CD4-positive, CD25-positive, alpha-beta regulatory T cell (primary cell): ENCODE data around the gene FCHO1. TPM values are rescaled to one million over a fixed set of nuclear protein-coding genes. Genes with fewer than 3 reads are reported as not detected.

Source experiments
- ATAC-seq, 2 donors: fragments of 150-1000 bp; cut with Tn5 transposase; one replicate each; pipeline ENCODE4 v1.10.0; 2021; ENCODE audit warnings: low read depth in 2 of 2, moderate number of reproducible peaks in 2 of 2, moderate library complexity in 1 of 2
- DNase-seq, 3 donors: peaks; one replicate each; pipeline versions ENCODE4 v3.0.0 to v3.0.0-alpha.2; 2012 to 2022; ENCODE audit warnings: mixed read lengths in 1 of 3
- H3K27ac ChIP-seq: one replicate; pipeline ENCODE4 v1.7.0; 2013; ENCODE audit warnings: mild to moderate bottlenecking, low read length; ENCODE audit not compliant: insufficient read depth, poor library complexity, severe bottlenecking
- H3K27me3 ChIP-seq: one replicate; pipeline ENCODE4 v1.7.0; 2013; ENCODE audit warnings: low read length; ENCODE audit not compliant: control insufficient read depth, insufficient read depth
- H3K36me3 ChIP-seq: one replicate; pipeline ENCODE4 v1.7.0; 2013; ENCODE audit warnings: mild to moderate bottlenecking, low read length, moderate library complexity; ENCODE audit not compliant: control insufficient read depth, insufficient read depth
- H3K4me1 ChIP-seq: 2 replicates; pipeline ENCODE4 v1.7.0; 2013; ENCODE audit warnings: mild to moderate bottlenecking, low read length; ENCODE audit not compliant: insufficient read depth, control insufficient read depth, poor library complexity, severe bottlenecking
- H3K4me3 ChIP-seq: one replicate; pipeline ENCODE4 v1.7.0; 2013; ENCODE audit warnings: low read depth, mild to moderate bottlenecking, low read length, moderate library complexity
- H3K9me3 ChIP-seq, 2 experiments: 1 replicate in 1 of 2; 2 replicates in 1 of 2; pipeline ENCODE4 v1.7.0; 2013; ENCODE audit warnings: low read length in 2 of 2, mild to moderate bottlenecking in 1 of 2, moderate library complexity in 1 of 2; ENCODE audit not compliant: control insufficient read depth in 2 of 2
- H3K27ac Mint-ChIP-seq, 3 donors: one replicate each; pipeline ENCODE4 v1.8.0; 2020 to 2022; ENCODE audit warnings: mild to moderate bottlenecking in 3 of 3, mixed read lengths in 3 of 3, moderate library complexity in 2 of 3
- H3K27me3 Mint-ChIP-seq: one replicate; pipeline ENCODE4 v1.8.0; 2022; ENCODE audit warnings: mild to moderate bottlenecking, mixed read lengths
- H3K36me3 Mint-ChIP-seq: one replicate; pipeline ENCODE4 v1.8.0; 2020; ENCODE audit warnings: mixed read lengths
- H3K4me1 Mint-ChIP-seq, 4 donors: one replicate each; pipeline ENCODE4 v1.8.0; 2020 to 2022; ENCODE audit warnings: mixed read lengths in 4 of 4, mild to moderate bottlenecking in 1 of 4
- H3K4me3 Mint-ChIP-seq, 4 donors: one replicate each; pipeline ENCODE4 v1.8.0; 2020 to 2022; ENCODE audit warnings: mild to moderate bottlenecking in 4 of 4, mixed read lengths in 4 of 4, moderate library complexity in 3 of 4
- H3K9me3 Mint-ChIP-seq, 7 donors: one replicate each; pipeline ENCODE4 v1.8.0; 2020 to 2022; ENCODE audit warnings: mixed read lengths in 7 of 7, mild to moderate bottlenecking in 3 of 7, moderate library complexity in 2 of 7
- polyA plus RNA-seq, 4 donors: library from polyadenylated mRNA; unstranded; fragments of 300-500 nt; fragmentation: Illumina TruSeq; gene quantifications; one replicate each; pipeline ENCODE4 v1.2.3, GENCODE V29; 2021
- total RNA-seq: library from RNA; stranded (reverse); gene quantifications from one replicate; pipeline ENCODE4 v1.2.3, GENCODE V29; 2022

Gene FCHO1
- total and polyA plus RNA-seq, 5 donors from 2014 or later: 8.3 to 71.9 (median 15.4) TPM

DNA sequence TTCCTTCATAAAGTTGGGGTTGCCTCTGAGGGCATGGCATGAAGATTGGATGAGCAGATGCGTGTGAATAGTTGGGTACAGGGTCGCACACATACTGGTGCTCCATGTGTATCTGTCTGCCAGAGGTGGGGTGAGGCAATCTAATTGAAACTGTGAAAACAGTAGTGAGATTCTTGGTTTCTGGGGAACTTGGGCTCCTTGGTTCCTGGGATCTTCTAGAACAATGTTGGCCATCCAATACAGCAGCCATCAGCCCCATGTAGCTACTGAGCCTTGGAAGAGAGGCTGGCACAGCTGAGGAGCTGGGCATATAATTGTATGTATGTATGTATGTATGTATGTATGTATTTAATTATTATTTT lies 616 bp downstream of the FCHO1 start:
- ATAC-seq (no peak), DNase-seq (peak in 1 of 3 donors; percentile 28)
- Mint-ChIP-seq H3K9me3 (peaks cover 0 to 1% (median 0%) of the 10 kb centered on the region in 7 donors), H3K4me1 (peaks cover 0 to 82% (median 42%) of the 10 kb centered on the region in 4 donors), H3K27me3 (no peaks in the 10 kb centered on the region), H3K27ac (peak overlapping the region; percentile 95 to 97 (median 96)), H3K36me3 (peaks cover 24% of the 10 kb centered on the region), H3K4me3 (peak overlapping the region; percentile 92 to 94 (median 94))
- Histone ChIP-seq H3K9me3 (no peaks in the 10 kb centered on the region), H3K36me3 (peaks cover 21% of the 10 kb centered on the region), H3K27me3 (no peaks in the 10 kb centered on the region), H3K27ac (peak overlapping the region; percentile 85), H3K4me1 (peaks cover 78% of the 10 kb centered on the region), H3K4me3 (peak overlapping the region; percentile 88)

DNA sequence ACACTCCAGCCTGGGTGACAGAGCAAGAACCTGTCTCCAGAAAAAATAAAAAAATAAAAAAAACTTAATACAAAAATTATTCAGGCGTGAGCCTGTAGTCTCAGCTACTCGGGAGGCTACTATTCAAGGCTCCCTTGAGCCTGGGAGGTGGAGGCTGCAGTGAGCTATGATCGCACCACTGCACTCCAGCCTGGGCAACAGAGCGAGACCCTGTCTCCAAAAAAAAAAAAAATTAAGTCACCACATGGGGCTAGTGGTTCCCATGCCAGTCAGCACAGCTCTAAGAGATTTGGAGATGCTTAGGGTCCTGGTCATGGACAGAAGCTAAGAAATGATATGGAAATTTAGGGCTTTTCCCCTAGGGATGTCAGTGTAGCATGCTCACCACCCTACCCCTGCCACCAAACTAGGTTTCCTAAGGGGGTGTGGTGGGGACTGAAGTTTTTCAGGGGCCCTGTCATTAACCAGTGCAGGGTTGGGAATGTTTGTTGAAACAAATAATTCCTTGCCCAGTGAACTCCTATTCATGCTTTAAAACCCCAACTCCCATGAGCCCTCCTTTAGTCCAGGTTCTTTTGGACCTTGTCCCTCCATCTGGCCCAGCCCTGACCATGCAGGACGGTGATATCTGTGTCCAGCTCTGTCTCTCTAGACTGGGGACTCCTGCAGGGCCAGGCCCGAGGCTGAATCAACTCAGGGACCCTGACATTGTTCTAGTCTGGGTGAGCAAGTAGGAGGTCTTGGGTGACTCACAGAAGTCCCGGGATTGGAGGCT lies 1.8 kb downstream of the FCHO1 start:
- no peak for ATAC-seq
- Histone ChIP-seq H3K27me3 (no peaks in the 10 kb centered on the region), H3K9me3 (no peaks in the 10 kb centered on the region), H3K36me3 (peaks cover 27% of the 10 kb centered on the region), H3K4me3 (no peak overlapping the region), H3K4me1 (peaks cover 75% of the 10 kb centered on the region), H3K27ac (no peak overlapping the region)
- peaks cover 26% of the 10 kb centered on the region for H3K36me3 Mint-ChIP-seq
- H3K27me3 Mint-ChIP-seq: no peaks in the 10 kb centered on the region
- peaks cover 0 to 1% (median 0%) of the 10 kb centered on the region in 7 donors for H3K9me3 Mint-ChIP-seq
- H3K27ac Mint-ChIP-seq: peak overlapping the region in 1 of 3 donors; percentile 43
- peak overlapping the region in 2 of 4 donors; percentile 13 to 26 for H3K4me3 Mint-ChIP-seq
- DNase-seq: no peak
- H3K4me1 Mint-ChIP-seq: peaks cover 0 to 79% (median 41%) of the 10 kb centered on the region in 4 donors

DNA sequence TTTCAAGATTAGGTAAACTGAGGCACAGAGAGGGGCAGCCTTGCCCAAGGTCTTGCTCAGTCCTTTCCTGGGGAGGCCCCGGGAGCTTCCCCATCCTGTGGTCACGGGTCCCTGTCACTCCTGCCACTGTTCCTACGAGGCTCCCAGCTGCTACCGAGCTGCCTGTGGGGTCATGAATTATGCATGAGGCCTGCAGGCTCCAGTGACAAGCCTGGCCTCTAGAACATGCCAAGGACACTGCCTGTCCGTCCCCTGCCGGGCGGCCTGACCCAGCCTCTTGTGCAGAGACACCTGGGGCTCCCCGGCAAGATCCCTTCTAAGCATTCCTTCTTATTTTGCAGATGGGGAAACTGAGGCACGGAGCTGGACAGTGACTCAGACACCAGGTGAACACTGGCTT lies 2.7 kb downstream of the FCHO1 start:
- H3K27ac Mint-ChIP-seq: peak overlapping the region in 1 of 3 donors; percentile 32
- no peaks in the 10 kb centered on the region for H3K27me3 ChIP-seq
- H3K27ac ChIP-seq: no peak overlapping the region
- H3K4me1 Mint-ChIP-seq: peaks cover 0 to 73% (median 37%) of the 10 kb centered on the region in 4 donors
- peaks cover 0 to 1% (median 0%) of the 10 kb centered on the region in 7 donors for H3K9me3 Mint-ChIP-seq
- H3K9me3 ChIP-seq: no peaks in the 10 kb centered on the region
- no peak for ATAC-seq
- H3K4me1 ChIP-seq: peaks cover 65% of the 10 kb centered on the region
- DNase-seq: no peak
- H3K4me3 Mint-ChIP-seq: peak overlapping the region; percentile 10 to 68 (median 51)
- peaks cover 31% of the 10 kb centered on the region for H3K36me3 Mint-ChIP-seq
- no peak overlapping the region for H3K4me3 ChIP-seq
- H3K36me3 ChIP-seq: peaks cover 33% of the 10 kb centered on the region
- H3K27me3 Mint-ChIP-seq: no peaks in the 10 kb centered on the region

DNA sequence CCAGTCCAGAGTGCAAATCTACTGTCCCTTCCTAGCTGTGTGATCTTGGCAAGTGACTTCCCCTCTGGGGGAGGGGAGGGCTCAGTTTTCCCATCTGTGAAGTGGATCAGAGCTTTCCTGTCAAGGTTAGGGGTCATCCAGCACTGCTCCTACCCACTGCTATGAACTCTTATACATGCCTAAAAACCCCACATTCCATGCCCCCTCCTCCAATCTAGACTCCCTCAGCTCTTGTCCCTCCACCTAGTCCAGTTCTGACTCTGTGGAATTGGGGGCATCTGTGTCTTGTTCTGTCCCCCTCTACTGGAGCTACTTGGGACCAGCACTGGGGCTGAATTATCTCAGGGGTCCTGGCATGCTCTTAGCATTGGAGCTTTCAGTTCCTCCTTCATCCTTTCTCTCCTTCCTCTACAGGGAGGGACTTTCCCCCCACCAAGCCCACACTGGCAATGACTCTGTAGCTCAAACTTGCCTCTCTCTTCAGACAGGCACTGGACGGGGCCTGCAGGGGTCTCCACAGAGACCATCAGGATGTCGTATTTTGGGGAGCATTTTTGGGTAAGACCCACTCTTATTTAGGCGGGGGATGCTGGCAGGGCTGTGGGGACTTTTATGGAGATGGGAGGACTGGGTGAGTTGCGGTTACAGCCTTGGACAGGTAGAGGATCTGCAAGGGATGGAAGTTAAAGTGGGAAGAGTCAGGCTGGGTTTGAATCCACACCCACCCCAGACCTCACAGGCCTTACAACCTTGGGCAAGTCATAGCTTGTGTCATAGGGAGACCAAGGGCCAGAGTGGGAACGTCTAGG lies 3.6 kb downstream of the FCHO1 start:
- H3K36me3 Mint-ChIP-seq: peaks cover 37% of the 10 kb centered on the region
- peak overlapping the region; percentile 39 to 81 (median 56) for H3K4me3 Mint-ChIP-seq
- Histone ChIP-seq H3K36me3 (peaks cover 33% of the 10 kb centered on the region), H3K4me1 (peaks cover 57% of the 10 kb centered on the region), H3K9me3 (no peaks in the 10 kb centered on the region), H3K27me3 (no peaks in the 10 kb centered on the region), H3K27ac (peak overlapping the region; percentile 47), H3K4me3 (no peak overlapping the region)
- H3K27ac Mint-ChIP-seq: peak overlapping the region; percentile 64 to 95 (median 88)
- DNase-seq: no peak
- ATAC-seq: peak in 1 of 2 donors; percentile 6
- H3K9me3 Mint-ChIP-seq: peaks cover 0 to 1% (median 0%) of the 10 kb centered on the region in 7 donors
- H3K27me3 Mint-ChIP-seq: no peaks in the 10 kb centered on the region
- peaks cover 0 to 67% (median 28%) of the 10 kb centered on the region in 4 donors for H3K4me1 Mint-ChIP-seq

DNA sequence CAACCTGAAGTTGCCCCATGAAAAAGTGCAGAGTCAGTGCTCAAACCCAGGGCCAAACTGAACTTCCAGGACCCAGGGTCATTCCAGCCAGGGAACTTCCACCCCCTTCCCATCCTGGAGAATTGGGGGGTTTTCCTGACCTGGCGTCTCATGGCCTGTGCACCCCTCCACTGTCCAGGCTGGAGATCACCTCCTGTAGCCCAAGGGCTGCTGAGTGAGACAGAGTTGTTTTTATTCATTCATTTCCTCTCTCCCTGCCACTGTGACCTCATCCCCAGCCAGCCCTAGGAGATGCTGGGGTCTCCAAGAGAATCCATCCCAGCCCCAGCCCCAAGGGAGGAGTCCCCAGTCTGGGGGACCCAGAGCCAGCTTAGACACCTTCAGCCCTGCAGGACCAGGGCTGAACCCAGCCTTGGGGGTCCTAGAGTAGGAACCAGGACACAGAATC lies 4.2 kb downstream of the FCHO1 start:
- H3K9me3 ChIP-seq: no peaks in the 10 kb centered on the region
- H3K27ac ChIP-seq: no peak overlapping the region
- Mint-ChIP-seq H3K4me3 (peak overlapping the region in 2 of 4 donors; percentile 8 to 68), H3K27me3 (no peaks in the 10 kb centered on the region), H3K36me3 (peaks cover 44% of the 10 kb centered on the region), H3K27ac (peak overlapping the region in 2 of 3 donors; percentile 56 to 87), H3K9me3 (peaks cover 0 to 1% (median 0%) of the 10 kb centered on the region in 7 donors), H3K4me1 (peaks cover 0 to 66% (median 27%) of the 10 kb centered on the region in 4 donors)
- H3K36me3 ChIP-seq: peaks cover 33% of the 10 kb centered on the region
- no peak overlapping the region for H3K4me3 ChIP-seq
- H3K4me1 ChIP-seq: peaks cover 51% of the 10 kb centered on the region
- no peak for DNase-seq
- no peaks in the 10 kb centered on the region for H3K27me3 ChIP-seq
- ATAC-seq: no peak

DNA sequence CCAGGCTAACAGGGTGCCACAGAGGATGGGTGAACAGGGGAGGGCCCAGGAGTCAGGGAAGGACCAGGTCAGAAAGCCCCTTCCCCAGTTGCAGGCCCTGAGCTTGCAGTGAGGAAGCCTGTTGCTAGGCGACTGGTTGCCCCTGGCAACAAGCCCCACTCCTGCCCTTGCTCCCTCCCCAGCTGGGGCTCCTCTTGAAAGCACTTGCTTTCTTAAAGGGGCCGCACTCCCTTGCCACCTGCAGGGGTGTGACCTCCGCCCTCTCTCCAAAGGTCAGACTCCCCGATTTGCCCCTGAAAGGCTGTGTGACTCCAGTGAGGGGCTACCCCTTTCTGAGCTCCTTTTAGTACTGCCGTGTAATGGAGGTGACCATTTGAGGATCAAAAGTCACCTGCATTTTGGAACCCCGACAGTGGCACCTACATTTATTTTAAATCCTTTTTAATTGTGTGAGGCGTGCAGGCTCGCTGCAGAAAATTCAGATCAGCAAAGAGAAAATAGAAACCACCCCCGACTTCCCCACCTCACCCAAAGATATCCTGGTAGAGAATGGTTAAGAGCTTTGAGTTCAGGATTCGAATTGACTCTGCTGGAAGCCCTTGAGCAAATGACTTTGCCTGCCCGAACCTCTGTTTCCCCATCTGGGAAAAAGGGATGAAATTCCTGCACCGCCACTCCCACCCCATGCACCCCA lies 4.8 kb downstream of the FCHO1 start:
- ATAC-seq (no peak), DNase-seq (peak; percentile 23 to 64 (median 34))
- Histone ChIP-seq H3K4me1 (peaks cover 45% of the 10 kb centered on the region), H3K36me3 (peaks cover 37% of the 10 kb centered on the region), H3K27me3 (no peaks in the 10 kb centered on the region), H3K9me3 (no peaks in the 10 kb centered on the region), H3K27ac (peak overlapping the region; percentile 14), H3K4me3 (no peak overlapping the region)
- Mint-ChIP-seq H3K27me3 (no peaks in the 10 kb centered on the region), H3K9me3 (peaks cover 0 to 1% (median 0%) of the 10 kb centered on the region in 7 donors), H3K36me3 (peaks cover 50% of the 10 kb centered on the region), H3K4me1 (peaks cover 0 to 62% (median 26%) of the 10 kb centered on the region in 4 donors), H3K4me3 (peak overlapping the region in 1 of 4 donors; percentile 32), H3K27ac (peak overlapping the region; percentile 36 to 87 (median 56))

DNA sequence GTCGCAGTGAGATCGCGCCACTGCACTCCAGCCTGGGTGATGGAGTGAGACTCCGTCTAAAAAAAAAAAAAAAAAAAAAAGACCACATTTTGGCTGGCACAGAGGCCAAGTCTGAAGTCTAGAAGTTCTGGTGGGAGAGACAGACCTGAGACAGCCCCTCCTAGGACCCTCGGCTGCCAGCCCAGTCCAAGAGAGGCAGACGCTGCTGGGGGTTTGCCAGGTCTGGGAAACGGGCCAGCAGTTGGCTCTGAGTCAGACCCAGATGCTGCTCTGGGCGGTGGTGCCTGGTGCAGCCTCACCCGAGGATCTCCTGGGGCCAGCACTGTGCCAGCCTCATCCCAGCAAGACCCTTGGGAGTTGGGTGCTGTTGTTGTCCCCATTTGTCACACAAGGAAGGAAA lies 5.8 kb downstream of the FCHO1 start:
- Mint-ChIP-seq H3K27ac (peak overlapping the region in 1 of 3 donors; percentile 76), H3K4me3 (no peak overlapping the region), H3K9me3 (peaks cover 0 to 1% (median 0%) of the 10 kb centered on the region in 7 donors), H3K4me1 (peaks cover 0 to 52% (median 20%) of the 10 kb centered on the region in 4 donors), H3K36me3 (peaks cover 51% of the 10 kb centered on the region), H3K27me3 (no peaks in the 10 kb centered on the region)
- ATAC-seq: no peak
- peaks cover 35% of the 10 kb centered on the region for H3K4me1 ChIP-seq
- H3K36me3 ChIP-seq: peaks cover 42% of the 10 kb centered on the region
- DNase-seq: no peak
- no peak overlapping the region for H3K27ac ChIP-seq
- H3K27me3 ChIP-seq: no peaks in the 10 kb centered on the region
- no peaks in the 10 kb centered on the region for H3K9me3 ChIP-seq
- H3K4me3 ChIP-seq: no peak overlapping the region
